Measurements from ENCODE around the gene ANKMY1. TPM values are rescaled to one million over a fixed set of nuclear protein-coding genes. Genes with fewer than 3 reads are reported as not detected.

ANKMY1 gene
- total and polyA plus RNA-seq, 2 experiments from 2014 or later = 2.3 to 8.9 TPM

DNA sequence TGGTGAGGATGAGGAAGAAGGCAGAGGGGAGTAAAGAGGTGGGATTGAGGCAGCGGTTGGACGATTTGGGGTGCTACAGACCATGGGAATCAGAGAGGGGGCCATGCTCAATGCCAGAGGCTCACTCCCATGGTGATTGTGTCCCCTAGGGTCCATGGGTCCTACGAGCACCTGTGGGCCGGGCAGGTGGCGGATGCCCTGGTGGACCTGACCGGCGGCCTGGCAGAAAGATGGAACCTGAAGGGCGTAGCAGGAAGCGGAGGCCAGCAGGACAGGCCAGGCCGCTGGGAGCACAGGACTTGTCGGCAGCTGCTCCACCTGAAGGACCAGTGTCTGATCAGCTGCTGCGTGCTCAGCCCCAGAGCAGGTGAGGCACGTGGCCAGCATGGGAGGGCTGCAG, 34.0 kb upstream of the ANKMY1 start:
- Histone ChIP-seq H3K36me3 (ENCODE audit: insufficient read depth) (no peaks in the 10 kb centered on the region), H4K20me1 (replicated peaks; ENCODE audit: insufficient read depth) (peaks cover 18% of the 10 kb centered on the region), H2AFZ (no peak overlapping the region)

DNA sequence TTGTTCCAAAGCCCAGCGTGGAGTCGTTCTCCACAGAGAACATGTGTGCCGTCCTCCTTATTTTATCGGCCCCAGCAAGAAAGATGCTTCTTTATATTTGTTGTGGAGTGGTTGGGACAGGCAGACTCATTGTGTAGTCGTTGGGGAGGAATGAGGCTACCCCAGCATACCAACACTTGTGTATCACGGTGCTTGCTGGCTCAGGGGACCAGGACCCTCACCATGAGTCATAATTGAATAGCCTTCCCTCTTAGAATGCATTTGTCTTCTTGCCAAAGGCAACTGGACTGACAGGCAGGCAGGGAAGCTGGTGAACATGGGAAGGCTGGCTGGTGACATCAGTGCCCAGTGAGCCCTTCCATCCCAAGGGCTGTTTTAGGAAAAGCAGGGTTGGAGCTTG, 33.4 kb upstream of the ANKMY1 start:
- H3K4me3 ChIP-seq = no peak overlapping the region
- H3K36me3 ChIP-seq (ENCODE audit: insufficient read depth) = no peaks in the 10 kb centered on the region
- Mint-ChIP-seq H3K9me3 (no peaks in the 10 kb centered on the region), H3K27ac (no peak overlapping the region), H3K4me3 (no peak overlapping the region), H3K36me3 (ENCODE audit: low read depth) (peaks cover 3% of the 10 kb centered on the region; the same call in 2 of the 3 replicates), H3K4me1 (peaks cover 22% of the 10 kb centered on the region), H3K27me3 (ENCODE audit: insufficient read depth, low read depth, poor library complexity) (peaks cover 15% of the 10 kb centered on the region)
- H4K20me1 ChIP-seq (replicated peaks; ENCODE audit: insufficient read depth) = peaks cover 18% of the 10 kb centered on the region
- no peaks in the 10 kb centered on the region for H3K9me2 ChIP-seq (ENCODE audit: insufficient read depth)
- H3K27me3 ChIP-seq (ENCODE audit: insufficient read depth) = no peaks in the 10 kb centered on the region
- H3F3A ChIP-seq (replicated peaks; ENCODE audit: low read depth) = no peaks in the 10 kb centered on the region
- H3K4me2 ChIP-seq = no peak overlapping the region
- H2AFZ ChIP-seq = no peak overlapping the region
- DNase-seq (ENCODE audit: low spot score) = no peak
- peaks cover 51% of the 10 kb centered on the region for H3K79me2 ChIP-seq (replicated peaks; ENCODE audit: insufficient read depth)
- no peak overlapping the region for H3K27ac ChIP-seq (ENCODE audit: low read depth)
- no peak for ATAC-seq
- peaks cover 10% of the 10 kb centered on the region for H3K4me1 ChIP-seq (ENCODE audit: insufficient read depth)
- TF ChIP-seq, protein P1, sequence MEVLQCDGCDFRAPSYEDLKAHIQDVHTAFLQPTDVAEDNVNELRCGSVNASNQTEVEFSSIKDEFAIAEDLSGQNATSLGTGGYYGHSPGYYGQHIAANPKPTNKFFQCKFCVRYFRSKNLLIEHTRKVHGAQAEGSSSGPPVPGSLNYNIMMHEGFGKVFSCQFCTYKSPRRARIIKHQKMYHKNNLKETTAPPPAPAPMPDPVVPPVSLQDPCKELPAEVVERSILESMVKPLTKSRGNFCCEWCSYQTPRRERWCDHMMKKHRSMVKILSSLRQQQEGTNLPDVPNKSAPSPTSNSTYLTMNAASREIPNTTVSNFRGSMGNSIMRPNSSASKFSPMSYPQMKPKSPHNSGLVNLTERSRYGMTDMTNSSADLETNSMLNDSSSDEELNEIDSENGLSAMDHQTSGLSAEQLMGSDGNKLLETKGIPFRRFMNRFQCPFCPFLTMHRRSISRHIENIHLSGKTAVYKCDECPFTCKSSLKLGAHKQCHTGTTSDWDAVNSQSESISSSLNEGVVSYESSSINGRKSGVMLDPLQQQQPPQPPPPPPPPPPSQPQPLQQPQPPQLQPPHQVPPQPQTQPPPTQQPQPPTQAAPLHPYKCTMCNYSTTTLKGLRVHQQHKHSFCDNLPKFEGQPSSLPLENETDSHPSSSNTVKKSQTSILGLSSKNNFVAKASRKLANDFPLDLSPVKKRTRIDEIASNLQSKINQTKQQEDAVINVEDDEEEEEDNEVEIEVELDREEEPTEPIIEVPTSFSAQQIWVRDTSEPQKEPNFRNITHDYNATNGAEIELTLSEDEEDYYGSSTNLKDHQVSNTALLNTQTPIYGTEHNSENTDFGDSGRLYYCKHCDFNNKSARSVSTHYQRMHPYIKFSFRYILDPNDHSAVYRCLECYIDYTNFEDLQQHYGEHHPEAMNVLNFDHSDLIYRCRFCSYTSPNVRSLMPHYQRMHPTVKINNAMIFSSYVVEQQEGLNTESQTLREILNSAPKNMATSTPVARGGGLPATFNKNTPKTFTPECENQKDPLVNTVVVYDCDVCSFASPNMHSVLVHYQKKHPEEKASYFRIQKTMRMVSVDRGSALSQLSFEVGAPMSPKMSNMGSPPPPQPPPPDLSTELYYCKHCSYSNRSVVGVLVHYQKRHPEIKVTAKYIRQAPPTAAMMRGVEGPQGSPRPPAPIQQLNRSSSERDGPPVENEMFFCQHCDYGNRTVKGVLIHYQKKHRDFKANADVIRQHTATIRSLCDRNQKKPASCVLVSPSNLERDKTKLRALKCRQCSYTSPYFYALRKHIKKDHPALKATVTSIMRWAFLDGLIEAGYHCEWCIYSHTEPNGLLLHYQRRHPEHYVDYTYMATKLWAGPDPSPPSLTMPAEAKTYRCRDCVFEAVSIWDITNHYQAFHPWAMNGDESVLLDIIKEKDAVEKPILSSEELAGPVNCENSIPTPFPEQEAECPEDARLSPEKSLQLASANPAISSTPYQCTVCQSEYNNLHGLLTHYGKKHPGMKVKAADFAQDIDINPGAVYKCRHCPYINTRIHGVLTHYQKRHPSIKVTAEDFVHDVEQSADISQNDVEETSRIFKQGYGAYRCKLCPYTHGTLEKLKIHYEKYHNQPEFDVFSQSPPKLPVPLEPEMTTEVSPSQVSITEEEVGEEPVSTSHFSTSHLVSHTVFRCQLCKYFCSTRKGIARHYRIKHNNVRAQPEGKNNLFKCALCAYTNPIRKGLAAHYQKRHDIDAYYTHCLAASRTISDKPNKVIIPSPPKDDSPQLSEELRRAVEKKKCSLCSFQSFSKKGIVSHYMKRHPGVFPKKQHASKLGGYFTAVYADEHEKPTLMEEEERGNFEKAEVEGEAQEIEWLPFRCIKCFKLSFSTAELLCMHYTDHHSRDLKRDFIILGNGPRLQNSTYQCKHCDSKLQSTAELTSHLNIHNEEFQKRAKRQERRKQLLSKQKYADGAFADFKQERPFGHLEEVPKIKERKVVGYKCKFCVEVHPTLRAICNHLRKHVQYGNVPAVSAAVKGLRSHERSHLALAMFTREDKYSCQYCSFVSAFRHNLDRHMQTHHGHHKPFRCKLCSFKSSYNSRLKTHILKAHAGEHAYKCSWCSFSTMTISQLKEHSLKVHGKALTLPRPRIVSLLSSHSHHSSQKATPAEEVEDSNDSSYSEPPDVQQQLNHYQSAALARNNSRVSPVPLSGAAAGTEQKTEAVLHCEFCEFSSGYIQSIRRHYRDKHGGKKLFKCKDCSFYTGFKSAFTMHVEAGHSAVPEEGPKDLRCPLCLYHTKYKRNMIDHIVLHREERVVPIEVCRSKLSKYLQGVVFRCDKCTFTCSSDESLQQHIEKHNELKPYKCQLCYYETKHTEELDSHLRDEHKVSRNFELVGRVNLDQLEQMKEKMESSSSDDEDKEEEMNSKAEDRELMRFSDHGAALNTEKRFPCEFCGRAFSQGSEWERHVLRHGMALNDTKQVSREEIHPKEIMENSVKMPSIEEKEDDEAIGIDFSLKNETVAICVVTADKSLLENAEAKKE (CRISPR knock-in tag; IDR thresholded peaks at IDR 0.05) = no peak
- no peak for TF ChIP-seq STAT1 (IDR thresholded peaks at IDR 0.05; ENCODE audit: unreplicated experiment)
- no peak for TF ChIP-seq NANOG (IDR thresholded peaks at IDR 0.05; ENCODE audit: borderline replicate concordance)
- TF ChIP-seq POLR2AphosphoS5 (IDR thresholded peaks at IDR 0.05; ENCODE audit: low read depth) = no peak
- TF ChIP-seq CREB1 (CRISPR knock-in tag; IDR thresholded peaks at IDR 0.05; ENCODE audit: low read depth) = no peak
- TF ChIP-seq ZNF331 (CRISPR knock-in tag; IDR thresholded peaks at IDR 0.05; ENCODE audit: low read depth) = no peak
- no peak for TF ChIP-seq ZNF114 (CRISPR knock-in tag; IDR thresholded peaks at IDR 0.05)
- no peak for TF ChIP-seq EZH2 (IDR thresholded peaks at IDR 0.05; ENCODE audit: low read depth, unreplicated experiment)
- TF ChIP-seq, protein P2, sequence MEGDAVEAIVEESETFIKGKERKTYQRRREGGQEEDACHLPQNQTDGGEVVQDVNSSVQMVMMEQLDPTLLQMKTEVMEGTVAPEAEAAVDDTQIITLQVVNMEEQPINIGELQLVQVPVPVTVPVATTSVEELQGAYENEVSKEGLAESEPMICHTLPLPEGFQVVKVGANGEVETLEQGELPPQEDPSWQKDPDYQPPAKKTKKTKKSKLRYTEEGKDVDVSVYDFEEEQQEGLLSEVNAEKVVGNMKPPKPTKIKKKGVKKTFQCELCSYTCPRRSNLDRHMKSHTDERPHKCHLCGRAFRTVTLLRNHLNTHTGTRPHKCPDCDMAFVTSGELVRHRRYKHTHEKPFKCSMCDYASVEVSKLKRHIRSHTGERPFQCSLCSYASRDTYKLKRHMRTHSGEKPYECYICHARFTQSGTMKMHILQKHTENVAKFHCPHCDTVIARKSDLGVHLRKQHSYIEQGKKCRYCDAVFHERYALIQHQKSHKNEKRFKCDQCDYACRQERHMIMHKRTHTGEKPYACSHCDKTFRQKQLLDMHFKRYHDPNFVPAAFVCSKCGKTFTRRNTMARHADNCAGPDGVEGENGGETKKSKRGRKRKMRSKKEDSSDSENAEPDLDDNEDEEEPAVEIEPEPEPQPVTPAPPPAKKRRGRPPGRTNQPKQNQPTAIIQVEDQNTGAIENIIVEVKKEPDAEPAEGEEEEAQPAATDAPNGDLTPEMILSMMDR (conservative IDR thresholded peaks at IDR 0.05; ENCODE audit: low read depth in 2 of 2) = no peak
- TF ChIP-seq, protein P3, sequence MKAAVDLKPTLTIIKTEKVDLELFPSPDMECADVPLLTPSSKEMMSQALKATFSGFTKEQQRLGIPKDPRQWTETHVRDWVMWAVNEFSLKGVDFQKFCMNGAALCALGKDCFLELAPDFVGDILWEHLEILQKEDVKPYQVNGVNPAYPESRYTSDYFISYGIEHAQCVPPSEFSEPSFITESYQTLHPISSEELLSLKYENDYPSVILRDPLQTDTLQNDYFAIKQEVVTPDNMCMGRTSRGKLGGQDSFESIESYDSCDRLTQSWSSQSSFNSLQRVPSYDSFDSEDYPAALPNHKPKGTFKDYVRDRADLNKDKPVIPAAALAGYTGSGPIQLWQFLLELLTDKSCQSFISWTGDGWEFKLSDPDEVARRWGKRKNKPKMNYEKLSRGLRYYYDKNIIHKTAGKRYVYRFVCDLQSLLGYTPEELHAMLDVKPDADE (IDR thresholded peaks at IDR 0.05) = no peak

More for the DNA sequence above, 34.0 kb upstream of the ANKMY1 start:
- Mint-ChIP-seq H3K4me3 (no peak overlapping the region), H3K36me3 (ENCODE audit: low read depth) (peaks cover 3% of the 10 kb centered on the region; the same call in 2 of the 3 replicates), H3K9me3 (no peaks in the 10 kb centered on the region), H3K4me1 (peaks cover 22% of the 10 kb centered on the region), H3K27me3 (ENCODE audit: insufficient read depth, low read depth, poor library complexity) (peaks cover 14% of the 10 kb centered on the region), H3K27ac (no peak overlapping the region)
- H3K27ac ChIP-seq (ENCODE audit: low read depth) = no peak overlapping the region
- no peaks in the 10 kb centered on the region for H3K27me3 ChIP-seq (ENCODE audit: insufficient read depth)
- H3K4me3 ChIP-seq = no peak overlapping the region
- H3K4me1 ChIP-seq (ENCODE audit: insufficient read depth) = peaks cover 10% of the 10 kb centered on the region
- DNase-seq (ENCODE audit: low spot score) (no peak), ATAC-seq (no peak)
- no peak for TF ChIP-seq EZH2 (IDR thresholded peaks at IDR 0.05; ENCODE audit: low read depth, unreplicated experiment)
- TF ChIP-seq NANOG (IDR thresholded peaks at IDR 0.05; ENCODE audit: borderline replicate concordance) = no peak
- TF ChIP-seq EZH2phosphoT487 (IDR thresholded peaks at IDR 0.05; ENCODE audit: unreplicated experiment) = no peak
- TF ChIP-seq, protein P3 (IDR thresholded peaks at IDR 0.05) = no peak
- no peaks in the 10 kb centered on the region for H3F3A ChIP-seq (replicated peaks; ENCODE audit: low read depth)
- H3K79me2 ChIP-seq (replicated peaks; ENCODE audit: insufficient read depth) = peaks cover 51% of the 10 kb centered on the region
- no peaks in the 10 kb centered on the region for H3K9me2 ChIP-seq (ENCODE audit: insufficient read depth)
- H3K4me2 ChIP-seq = no peak overlapping the region
